ENCODE results near the gene TCEAL4. TPM values are rescaled to one million over a fixed set of nuclear protein-coding genes. Genes with fewer than 3 reads are reported as not detected.

Gene TCEAL4
- total RNA-seq: 44.9 TPM

- DNase-seq: peak; percentile 35
Measured at GRCh38 chrX:103585411-103586313, at the start of gene TCEAL4. TSS of gene TCEAL4 (plus strand) at chrX:103585515. CDS start at chrX:103586676, 1,161 bp downstream.

- no peak for DNase-seq
Measured at GRCh38 chrX:103536071-103536470, 49.2 kb upstream of the TCEAL4 start.

GRCh38 chrX:103536732-103537131 is 48.6 kb upstream of the TCEAL4 start:
- no peak for DNase-seq

- DNase-seq: no peak
Measured at GRCh38 chrX:103537871-103538387, 47.4 kb upstream of the TCEAL4 start.

- no peak for DNase-seq
Measured at GRCh38 chrX:103538728-103539127, 46.6 kb upstream of the TCEAL4 start.

- no peak for DNase-seq
Measured at GRCh38 chrX:103539695-103540094, 45.6 kb upstream of the TCEAL4 start.

- no peak for DNase-seq
Measured at GRCh38 chrX:103540145-103540544, 45.2 kb upstream of the TCEAL4 start.

- no peak for DNase-seq
Measured at GRCh38 chrX:103549916-103550315, 35.4 kb upstream of the TCEAL4 start.

GRCh38 chrX:103550415-103551051 is 34.8 kb upstream of the TCEAL4 start:
- no peak for DNase-seq

- DNase-seq: no peak
Measured at GRCh38 chrX:103552236-103552635, 33.1 kb upstream of the TCEAL4 start.

GRCh38 chrX:103554687-103555424 is 30.5 kb upstream of the TCEAL4 start:
- peak; percentile 53 for DNase-seq

- DNase-seq: no peak
Measured at GRCh38 chrX:103556963-103557612, 28.2 kb upstream of the TCEAL4 start.

- no peak for DNase-seq
Measured at GRCh38 chrX:103560256-103560655, 25.1 kb upstream of the TCEAL4 start.

GRCh38 chrX:103562801-103563200 is 22.5 kb upstream of the TCEAL4 start:
- no peak for DNase-seq

- DNase-seq: no peak
Measured at GRCh38 chrX:103565197-103565596, 20.1 kb upstream of the TCEAL4 start.

- DNase-seq: no peak
Measured at GRCh38 chrX:103565752-103566151, 19.6 kb upstream of the TCEAL4 start.

GRCh38 chrX:103571121-103571520 is 14.2 kb upstream of the TCEAL4 start:
- DNase-seq: no peak

- DNase-seq: no peak
Measured at GRCh38 chrX:103571726-103572125, 13.6 kb upstream of the TCEAL4 start.

- DNase-seq: no peak
Measured at GRCh38 chrX:103573202-103573601, 12.1 kb upstream of the TCEAL4 start.

GRCh38 chrX:103584596-103584995 is 719 bp upstream of the TCEAL4 start:
- DNase-seq: no peak

- no peak for DNase-seq
Measured at GRCh38 chrX:103586314-103586646, 965 bp downstream of the TCEAL4 start.

- DNase-seq: no peak
Measured at GRCh38 chrX:103586659-103587058, 1.3 kb downstream of the TCEAL4 start.
